Type B pancreatic cell (in vitro differentiated cells): ENCODE data around the gene EPS15. TPM values are rescaled to one million over a fixed set of nuclear protein-coding genes. Genes with fewer than 3 reads are reported as not detected.
"Not testable (repeated sequence)": the region's sequence is repeated elsewhere in the genome, so short reads cannot be mapped to it uniquely, and the experiment has no call there.

ENCODE experiments used
- DNase-seq: peaks from one replicate; pipeline ENCODE4 v3.0.0; 2021; ENCODE audit warnings: mixed read lengths; ENCODE audit not compliant: unreplicated experiment; ENCODE audit errors: extremely low spot score
- H3K27ac Mint-ChIP-seq: 2 replicates; pipeline ENCODE4 v1.8.0; 2021; ENCODE audit warnings: mild to moderate bottlenecking, mixed read lengths
- H3K27me3 Mint-ChIP-seq: 2 replicates; pipeline ENCODE4 v1.8.0; 2021; ENCODE audit warnings: mixed read lengths
- H3K36me3 Mint-ChIP-seq: 2 replicates; pipeline ENCODE4 v1.8.0; 2021; ENCODE audit warnings: mixed read lengths
- H3K4me1 Mint-ChIP-seq: one replicate; pipeline ENCODE4 v1.8.0; 2021; ENCODE audit warnings: mixed read lengths; ENCODE audit not compliant: unreplicated experiment
- H3K4me3 Mint-ChIP-seq: 2 replicates; pipeline ENCODE4 v1.8.0; 2021; ENCODE audit warnings: mild to moderate bottlenecking, mixed read lengths
- H3K9me3 Mint-ChIP-seq: 2 replicates; pipeline ENCODE4 v1.8.0; 2021; ENCODE audit warnings: mixed read lengths
- CTCF ChIP-seq: fragments of 200-600 bp; sonication (generic); conservative IDR thresholded peaks from 2 replicates; pipeline ENCODE4 v1.5.0; 2021; ENCODE audit warnings: antibody characterized with exemption, mild to moderate bottlenecking
- total RNA-seq: library from RNA; stranded (reverse); gene quantifications from 2 replicates; pipeline ENCODE4 v1.2.1, GENCODE V29; 2021; ENCODE audit warnings: low replicate concordance

The EPS15 gene
- total RNA-seq, 1 donor from 2014 or later, result 49.4 TPM

GRCh38 chr1:51473331-51474115 lies 45.5 kb downstream of the EPS15 start:
- peaks cover 3% of the 10 kb centered on the region for H3K9me3 Mint-ChIP-seq
- no peak for TF ChIP-seq CTCF
- H3K27ac Mint-ChIP-seq, result no peak overlapping the region
- no peaks in the 10 kb centered on the region for H3K27me3 Mint-ChIP-seq
- H3K4me3 Mint-ChIP-seq, result no peak overlapping the region
- peaks cover 4% of the 10 kb centered on the region for H3K4me1 Mint-ChIP-seq
- peaks cover 31% of the 10 kb centered on the region for H3K36me3 Mint-ChIP-seq
- DNase-seq, result no peak

GRCh38 chr1:51472359-51472758 lies 46.7 kb downstream of the EPS15 start:
- no peak overlapping the region for H3K4me3 Mint-ChIP-seq
- H3K36me3 Mint-ChIP-seq, result peaks cover 30% of the 10 kb centered on the region
- no peak for DNase-seq
- no peak overlapping the region for H3K27ac Mint-ChIP-seq
- H3K27me3 Mint-ChIP-seq, result no peaks in the 10 kb centered on the region
- peaks cover 4% of the 10 kb centered on the region for H3K4me1 Mint-ChIP-seq
- no peak for TF ChIP-seq CTCF
- H3K9me3 Mint-ChIP-seq, result peaks cover 2% of the 10 kb centered on the region

GRCh38 chr1:51469518-51469917 lies 49.5 kb downstream of the EPS15 start:
- Mint-ChIP-seq H3K27ac (no peak overlapping the region), H3K4me1 (peaks cover 4% of the 10 kb centered on the region), H3K9me3 (no peaks in the 10 kb centered on the region), H3K36me3 (peaks cover 21% of the 10 kb centered on the region), H3K4me3 (no peak overlapping the region), H3K27me3 (no peaks in the 10 kb centered on the region)
- no peak for TF ChIP-seq CTCF
- no peak for DNase-seq

GRCh38 chr1:51464828-51465227 lies 54.2 kb downstream of the EPS15 start:
- no peak for TF ChIP-seq CTCF
- DNase-seq, result no peak
- Mint-ChIP-seq H3K27ac (no peak overlapping the region), H3K9me3 (no peaks in the 10 kb centered on the region), H3K4me1 (peaks cover 2% of the 10 kb centered on the region), H3K27me3 (no peaks in the 10 kb centered on the region), H3K4me3 (no peak overlapping the region), H3K36me3 (peaks cover 22% of the 10 kb centered on the region)

- H3K4me1 Mint-ChIP-seq, result no peaks in the 10 kb centered on the region
- DNase-seq, result no peak
- H3K27ac Mint-ChIP-seq, result no peak overlapping the region
- H3K36me3 Mint-ChIP-seq, result peaks cover 19% of the 10 kb centered on the region
- no peak overlapping the region for H3K4me3 Mint-ChIP-seq
- H3K27me3 Mint-ChIP-seq, result no peaks in the 10 kb centered on the region
- no peak for TF ChIP-seq CTCF
- H3K9me3 Mint-ChIP-seq, result no peaks in the 10 kb centered on the region
Measured at GRCh38 chr1:51463561-51463960, 55.5 kb downstream of the EPS15 start.

GRCh38 chr1:51462289-51462688 lies 56.8 kb downstream of the EPS15 start:
- not testable (repeated sequence) for H3K4me1 Mint-ChIP-seq, H3K27me3 Mint-ChIP-seq, H3K9me3 Mint-ChIP-seq, H3K4me3 Mint-ChIP-seq, DNase-seq
- Mint-ChIP-seq H3K27ac (peak overlapping the region; percentile 13), H3K36me3 (peaks cover 20% of the 10 kb centered on the region)
